KOPT-K1 (cell line): Measurements from ENCODE around the gene SNRPD3.

Source experiments
- H3K27ac ChIP-seq: fragments of 200-600 bp; sonication (generic); 2 replicates; pipeline ENCODE4 v1.5.1; 2016; ENCODE audit warnings: antibody characterized with exemption, mild to moderate bottlenecking, low read depth, low read length; ENCODE audit not compliant: poor library complexity, severe bottlenecking
- H3K36me3 ChIP-seq: fragments of 200-600 bp; sonication (generic); 2 replicates; pipeline ENCODE4 v1.5.1; 2017; ENCODE audit warnings: antibody characterized with exemption, mild to moderate bottlenecking, low read length, moderate library complexity; ENCODE audit not compliant: insufficient read depth
- H3K9me3 ChIP-seq: fragments of 200-600 bp; sonication (generic); 2 replicates; pipeline ENCODE4 v1.5.1; 2017; ENCODE audit warnings: antibody characterized with exemption, low read length, mild to moderate bottlenecking; ENCODE audit not compliant: insufficient read depth, poor library complexity, severe bottlenecking

SNRPD3 gene

DNA sequence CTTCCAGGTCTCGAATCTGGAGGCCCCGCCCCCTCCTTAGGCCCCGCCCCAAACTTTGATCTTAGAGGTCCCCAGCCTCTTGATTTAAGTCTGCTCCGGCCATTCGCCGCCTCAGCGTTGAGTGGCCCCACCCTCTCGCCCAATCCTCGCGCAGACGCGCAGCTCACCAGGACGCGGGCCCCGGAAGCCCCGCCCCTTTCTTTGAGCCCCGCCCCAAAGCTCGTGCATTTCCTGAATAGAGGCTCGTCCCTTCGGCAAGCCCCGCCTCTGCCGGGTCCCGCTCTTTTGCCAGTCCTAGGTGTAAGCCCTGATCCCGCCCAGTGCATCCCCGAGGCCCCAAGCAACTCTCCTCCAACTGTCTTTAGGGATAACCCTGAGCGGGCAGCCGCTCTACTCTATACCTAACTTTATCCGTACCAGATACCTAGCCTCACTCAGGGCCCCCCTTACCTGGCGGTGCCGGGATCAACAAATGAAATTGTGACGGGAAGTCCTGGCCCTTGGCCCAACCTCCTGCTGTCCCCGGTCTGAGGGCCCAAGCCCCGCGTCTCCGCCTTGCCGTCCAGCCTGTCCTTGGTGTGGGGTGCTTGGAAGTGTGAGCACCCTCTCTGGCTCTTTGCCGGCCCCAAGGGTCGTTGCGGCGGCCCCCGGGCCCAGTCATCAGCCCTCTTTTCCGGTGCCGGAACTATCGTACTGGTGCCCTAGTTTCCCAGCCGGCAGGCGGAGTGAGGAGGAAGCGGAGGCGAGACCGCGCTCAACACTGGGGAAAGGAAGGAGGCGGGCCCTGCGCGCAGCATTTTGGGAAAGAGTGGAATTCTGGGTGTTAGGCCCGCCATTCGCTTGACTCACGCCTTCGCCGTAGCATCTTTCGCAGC is at the start of gene SNRPD3:
Gene SNRPD3 (plus strand): TSS at position 835 of the 875 bp plus-strand sequence. CDS start 1,676 bp downstream, outside the sequence.
- no peaks in the 10 kb centered on the region for H3K9me3 ChIP-seq
- peak within 1 kb of the TSS; percentile 100 for H3K27ac ChIP-seq
- H3K36me3 ChIP-seq: peaks cover 48% of the 10 kb centered on the region

DNA sequence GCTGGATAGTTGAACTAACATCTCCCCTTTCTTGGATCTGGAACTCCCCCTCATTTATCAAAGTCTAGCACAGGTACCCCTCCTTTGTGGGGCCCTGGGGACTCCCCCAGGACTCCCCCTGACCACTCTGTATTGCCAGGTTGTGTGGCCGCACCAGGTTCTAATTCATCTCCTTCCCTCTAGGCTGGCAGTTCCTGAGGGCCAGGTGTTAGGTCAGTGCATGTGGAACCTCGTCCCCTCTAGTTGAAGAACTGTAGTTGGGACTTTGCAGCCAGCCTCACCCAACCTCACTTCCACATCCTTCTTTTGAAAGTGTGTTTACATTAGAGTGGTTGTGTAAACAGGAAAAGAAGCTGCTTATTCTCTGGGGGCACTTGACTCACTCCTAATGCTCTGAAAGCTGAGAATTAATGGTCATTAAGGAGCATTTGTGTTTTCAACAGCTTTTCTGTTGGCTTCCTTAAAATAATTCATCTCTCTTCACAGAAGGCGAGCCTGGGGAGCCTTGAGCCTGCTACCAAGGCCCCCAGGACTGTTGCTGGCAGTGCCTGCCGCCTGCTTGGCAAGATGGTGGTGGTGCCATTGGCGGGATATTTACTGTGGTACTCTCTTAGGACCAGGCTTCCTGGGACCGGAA is 48.9 kb upstream of the SNRPD3 start:
- no peak overlapping the region for H3K27ac ChIP-seq
- H3K9me3 ChIP-seq: no peaks in the 10 kb centered on the region
- no peaks in the 10 kb centered on the region for H3K36me3 ChIP-seq

DNA sequence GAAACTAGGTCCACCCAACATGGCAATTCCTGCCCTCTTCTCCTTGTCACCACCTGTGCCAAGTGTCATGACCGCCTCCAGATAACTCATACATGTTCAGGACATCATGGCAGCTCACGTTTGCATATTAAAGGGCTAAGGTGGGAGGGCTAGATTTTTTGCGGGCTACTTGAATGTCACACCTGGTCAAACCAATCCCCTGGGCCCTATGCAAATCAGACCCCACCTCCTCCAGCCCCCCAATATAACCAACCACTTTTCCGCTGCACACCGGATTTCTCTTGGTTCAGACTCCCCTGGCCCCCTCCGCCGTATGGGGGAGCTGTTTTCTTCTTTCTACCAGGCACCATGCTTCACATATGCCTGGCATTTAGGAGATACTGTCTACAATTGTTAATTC is 48.1 kb upstream of the SNRPD3 start:
- Histone ChIP-seq H3K9me3 (no peaks in the 10 kb centered on the region), H3K36me3 (no peaks in the 10 kb centered on the region), H3K27ac (no peak overlapping the region)

DNA sequence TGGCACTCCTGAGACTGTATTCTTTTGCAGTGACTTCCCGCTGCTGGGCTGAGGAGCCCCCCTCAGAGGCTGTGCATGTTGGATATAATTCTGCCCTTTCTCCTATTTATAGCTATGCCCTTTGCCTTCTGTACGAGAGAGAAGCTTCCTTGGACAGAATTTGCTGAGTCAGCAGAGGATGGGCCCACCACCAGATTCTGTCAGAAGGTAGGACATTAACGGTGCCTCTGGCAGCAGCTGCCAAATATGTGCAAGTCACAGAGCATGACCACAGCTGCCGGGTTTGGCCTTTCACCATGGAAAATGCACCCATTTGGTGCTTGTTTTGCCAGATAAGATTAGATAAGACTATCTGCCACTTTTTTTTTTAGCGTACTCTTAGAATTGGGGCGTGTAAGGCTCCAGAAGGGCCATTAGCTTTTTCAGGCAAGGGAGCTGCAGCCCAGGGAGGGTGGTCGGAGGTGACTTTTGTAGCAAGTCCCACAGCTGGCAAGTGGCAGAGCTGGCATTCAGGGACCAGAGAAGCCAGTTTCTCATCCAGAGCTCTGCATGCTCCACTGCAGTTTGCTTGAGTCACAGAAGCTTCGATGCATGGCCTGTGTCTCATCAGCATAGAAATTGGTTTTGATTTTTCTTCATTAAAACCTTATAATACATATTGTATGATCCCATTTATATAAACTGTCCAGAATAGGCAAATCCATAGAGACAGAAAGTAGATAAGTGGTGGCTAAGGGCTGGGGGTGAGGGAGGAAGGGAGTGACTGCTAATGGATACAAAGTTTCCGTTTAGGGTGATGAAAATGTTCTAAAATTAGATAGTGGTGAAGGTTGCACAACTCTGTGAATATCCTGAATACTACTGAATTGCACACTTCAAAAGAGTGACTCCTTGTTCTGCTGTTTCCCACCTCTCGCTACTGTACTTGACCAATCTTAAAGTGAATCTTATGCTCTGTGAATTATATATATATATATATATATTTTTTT is 44.9 kb upstream of the SNRPD3 start:
- H3K9me3 ChIP-seq: no peaks in the 10 kb centered on the region
- H3K36me3 ChIP-seq: no peaks in the 10 kb centered on the region

DNA sequence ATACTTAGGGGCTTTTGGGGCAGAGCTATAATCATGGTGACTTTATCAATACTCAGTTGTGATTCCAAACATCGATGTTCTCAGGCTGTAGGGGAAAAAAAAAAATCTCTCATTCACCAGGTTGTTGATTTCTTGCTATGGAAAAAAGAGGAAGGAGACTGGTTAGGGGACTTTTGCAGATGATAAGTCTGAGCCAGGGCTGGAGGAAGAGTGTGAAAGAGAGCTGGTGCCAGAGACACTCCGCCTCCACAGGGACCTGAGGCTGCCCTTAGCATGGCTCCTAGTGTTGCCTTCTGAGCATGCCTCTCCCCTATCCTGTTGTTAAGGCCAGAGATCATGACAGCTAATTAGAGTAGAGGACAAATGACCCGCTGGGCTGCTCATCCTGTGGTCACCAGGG is 43.8 kb upstream of the SNRPD3 start:
- H3K36me3 ChIP-seq: no peaks in the 10 kb centered on the region
- no peak overlapping the region for H3K27ac ChIP-seq
- H3K9me3 ChIP-seq: no peaks in the 10 kb centered on the region

More for the DNA sequence above, 44.9 kb upstream of the SNRPD3 start:
- H3K27ac ChIP-seq: no peak overlapping the region

DNA sequence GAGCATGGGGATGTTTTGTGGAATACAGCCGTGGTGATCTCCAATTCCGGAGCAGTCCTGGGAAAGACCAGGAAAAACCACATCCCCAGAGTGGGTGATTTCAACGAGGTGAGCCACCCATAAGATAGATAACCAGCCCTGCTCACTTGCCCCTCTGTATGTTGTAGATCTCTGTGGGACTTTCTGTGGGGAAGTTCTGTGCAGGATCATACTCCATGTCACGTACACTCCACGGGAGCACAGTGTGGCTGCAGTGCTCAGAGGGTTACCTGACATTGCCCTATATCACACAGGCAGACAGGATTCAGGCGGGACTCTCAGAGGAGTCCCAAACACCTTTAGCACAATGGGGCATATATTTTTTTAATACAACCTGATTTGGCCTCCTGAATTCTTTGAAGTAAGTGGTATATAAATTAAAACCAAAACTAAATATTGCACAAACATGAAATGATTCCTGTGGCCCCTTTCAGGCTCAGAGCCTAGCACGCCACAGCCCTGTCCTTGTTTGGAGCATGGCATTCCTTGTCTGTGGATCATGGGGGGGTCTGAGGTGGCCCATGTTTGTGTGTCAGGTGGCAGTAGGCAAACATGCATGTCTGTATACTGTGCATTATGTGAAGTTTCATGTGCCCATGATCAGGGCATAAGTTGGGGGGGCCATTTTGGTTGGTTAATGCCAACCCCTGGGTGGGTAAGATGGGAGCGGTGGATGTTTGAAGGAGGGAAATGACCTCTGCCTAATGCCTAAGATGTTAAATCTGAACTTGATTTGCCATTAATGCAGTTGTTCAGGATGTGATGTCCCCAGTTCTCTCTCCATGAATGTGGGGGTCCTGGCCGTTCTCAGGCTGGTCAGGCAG is 42.2 kb upstream of the SNRPD3 start:
- H3K36me3 ChIP-seq: no peaks in the 10 kb centered on the region
- H3K9me3 ChIP-seq: no peaks in the 10 kb centered on the region
- no peak overlapping the region for H3K27ac ChIP-seq

DNA sequence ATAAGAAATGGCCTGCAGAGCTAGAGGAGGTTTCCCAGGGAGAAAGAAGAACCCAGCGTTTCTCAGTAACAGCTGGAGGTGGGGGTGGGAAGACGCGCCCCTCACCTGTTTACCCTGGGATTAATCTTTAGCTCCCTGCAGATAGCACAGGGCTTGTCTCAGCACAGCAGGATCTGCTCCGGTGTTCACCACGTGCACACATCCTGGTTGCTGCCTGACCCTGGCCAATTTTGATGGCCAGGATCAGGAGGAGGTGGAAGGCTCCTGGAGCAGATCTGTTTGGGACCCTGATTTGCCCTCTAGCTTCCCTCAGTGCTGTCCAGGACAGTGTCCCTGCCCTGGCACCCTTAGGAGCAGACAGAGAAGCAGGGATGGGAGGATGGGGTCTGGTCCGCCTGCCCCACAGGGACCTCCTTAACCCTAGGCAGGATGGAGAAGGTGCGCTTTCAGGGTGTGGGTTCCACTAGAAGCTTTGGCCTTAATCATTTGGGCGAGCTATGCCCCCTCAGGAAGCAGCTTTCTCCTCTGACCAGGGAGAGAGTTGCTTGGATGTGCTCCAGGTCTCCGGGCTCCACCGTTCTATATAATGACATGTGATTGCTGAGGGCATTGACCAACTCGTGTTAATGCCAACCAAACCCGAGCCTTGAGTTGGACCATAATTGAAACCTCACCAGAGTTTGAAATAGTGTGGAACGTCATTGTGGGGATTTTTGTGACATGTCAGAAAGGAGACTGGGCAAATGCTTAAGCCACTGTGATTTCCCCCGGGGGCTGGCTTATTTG is 41.4 kb upstream of the SNRPD3 start:
- Histone ChIP-seq H3K9me3 (no peaks in the 10 kb centered on the region), H3K27ac (no peak overlapping the region), H3K36me3 (no peaks in the 10 kb centered on the region)

DNA sequence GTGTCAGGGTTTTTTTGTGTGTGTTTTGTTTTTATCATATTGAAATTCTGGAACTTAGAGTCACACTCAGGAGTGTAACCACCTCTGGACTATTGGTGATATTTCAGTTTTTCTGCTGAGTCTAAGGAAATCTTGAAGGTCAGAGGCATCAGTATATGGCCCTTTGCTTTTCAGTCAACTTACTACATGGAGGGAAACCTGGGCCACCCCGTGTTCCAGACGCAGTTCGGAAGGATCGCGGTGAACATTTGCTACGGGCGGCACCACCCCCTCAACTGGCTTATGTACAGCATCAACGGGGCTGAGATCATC is 40.8 kb upstream of the SNRPD3 start:
- Histone ChIP-seq H3K27ac (no peak overlapping the region), H3K9me3 (no peaks in the 10 kb centered on the region)

GRCh38 chr22:24516301-24516737 is 39.5 kb upstream of the SNRPD3 start:
- Histone ChIP-seq H3K27ac (no peak overlapping the region), H3K36me3 (no peaks in the 10 kb centered on the region), H3K9me3 (no peaks in the 10 kb centered on the region)

More for the DNA sequence above, 40.8 kb upstream of the SNRPD3 start:
- no peaks in the 10 kb centered on the region for H3K36me3 ChIP-seq

DNA sequence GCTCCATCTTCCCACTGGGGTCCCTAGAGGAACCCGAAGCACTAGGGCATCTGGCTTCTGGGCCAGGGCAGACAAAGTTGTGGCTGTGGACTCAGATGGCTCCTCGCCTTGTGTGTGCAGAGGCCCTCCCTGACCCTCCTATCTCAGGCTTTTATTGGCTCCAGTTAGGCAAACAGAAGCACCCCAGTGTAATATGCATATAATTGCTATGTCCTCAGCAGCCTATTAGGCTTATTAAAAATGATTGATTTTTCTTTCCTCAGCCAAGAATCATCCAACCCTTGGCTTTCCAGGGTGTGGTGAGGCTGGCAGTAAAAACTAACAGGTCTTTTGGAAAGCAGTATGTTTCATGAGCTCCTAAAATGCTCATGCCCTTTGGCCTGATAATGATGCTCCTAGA is 38.4 kb upstream of the SNRPD3 start:
- H3K36me3 ChIP-seq: no peaks in the 10 kb centered on the region

GRCh38 chr22:24518228-24518627 is 37.6 kb upstream of the SNRPD3 start:
- no peak overlapping the region for H3K27ac ChIP-seq
- H3K36me3 ChIP-seq: no peaks in the 10 kb centered on the region
- no peaks in the 10 kb centered on the region for H3K9me3 ChIP-seq

More for the DNA sequence above, 38.4 kb upstream of the SNRPD3 start:
- Histone ChIP-seq H3K27ac (no peak overlapping the region), H3K9me3 (no peaks in the 10 kb centered on the region)

GRCh38 chr22:24518771-24519485 is 36.9 kb upstream of the SNRPD3 start:
- Histone ChIP-seq H3K36me3 (no peaks in the 10 kb centered on the region), H3K9me3 (no peaks in the 10 kb centered on the region), H3K27ac (no peak overlapping the region)

- H3K36me3 ChIP-seq: no peaks in the 10 kb centered on the region
- H3K9me3 ChIP-seq: no peaks in the 10 kb centered on the region
- no peak overlapping the region for H3K27ac ChIP-seq
Observed at GRCh38 chr22:24519496-24519895, 36.3 kb upstream of the SNRPD3 start.
